OCI-LY3 (cell line): ENCODE measurements around the gene ROR1.

Experiments
- EZH2phosphoT487 ChIP-seq: fragments of 200-600 bp; shearing (Covaris generic); IDR thresholded peaks from 2 replicates; pipeline ENCODE4 v1.6.1; 2018; ENCODE audit warnings: antibody characterized with exemption, mixed run types, low read depth
- TF ChIP-seq, protein P1 (sequence below): fragments of 200-600, 300-600 bp; sonication (generic); IDR thresholded peaks from 2 replicates; pipeline ENCODE4 v1.5.1; 2014; ENCODE audit warnings: antibody characterized with exemption, low read length, low read depth

DNA sequence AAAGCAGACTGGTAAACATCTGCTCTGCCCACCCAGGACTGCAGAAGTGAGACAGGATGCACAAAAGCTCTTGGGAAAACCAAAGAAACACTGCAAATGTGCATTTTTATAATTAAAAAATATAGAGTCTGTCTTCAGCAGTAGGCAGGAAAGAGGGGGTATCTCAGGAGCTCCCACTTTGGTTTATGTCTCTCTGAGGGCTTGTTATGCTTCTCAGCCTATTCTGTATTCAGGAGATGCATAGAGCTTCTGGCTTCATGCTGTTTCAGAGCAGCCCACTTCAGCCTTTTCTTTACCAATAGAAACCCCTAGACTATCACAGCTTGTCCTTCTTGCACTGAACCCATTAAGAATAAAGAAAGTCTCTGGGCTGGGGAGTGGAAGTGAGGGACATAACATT lies 148.0 kb downstream of the ROR1 start:
- TF ChIP-seq, protein P1, sequence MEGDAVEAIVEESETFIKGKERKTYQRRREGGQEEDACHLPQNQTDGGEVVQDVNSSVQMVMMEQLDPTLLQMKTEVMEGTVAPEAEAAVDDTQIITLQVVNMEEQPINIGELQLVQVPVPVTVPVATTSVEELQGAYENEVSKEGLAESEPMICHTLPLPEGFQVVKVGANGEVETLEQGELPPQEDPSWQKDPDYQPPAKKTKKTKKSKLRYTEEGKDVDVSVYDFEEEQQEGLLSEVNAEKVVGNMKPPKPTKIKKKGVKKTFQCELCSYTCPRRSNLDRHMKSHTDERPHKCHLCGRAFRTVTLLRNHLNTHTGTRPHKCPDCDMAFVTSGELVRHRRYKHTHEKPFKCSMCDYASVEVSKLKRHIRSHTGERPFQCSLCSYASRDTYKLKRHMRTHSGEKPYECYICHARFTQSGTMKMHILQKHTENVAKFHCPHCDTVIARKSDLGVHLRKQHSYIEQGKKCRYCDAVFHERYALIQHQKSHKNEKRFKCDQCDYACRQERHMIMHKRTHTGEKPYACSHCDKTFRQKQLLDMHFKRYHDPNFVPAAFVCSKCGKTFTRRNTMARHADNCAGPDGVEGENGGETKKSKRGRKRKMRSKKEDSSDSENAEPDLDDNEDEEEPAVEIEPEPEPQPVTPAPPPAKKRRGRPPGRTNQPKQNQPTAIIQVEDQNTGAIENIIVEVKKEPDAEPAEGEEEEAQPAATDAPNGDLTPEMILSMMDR: no peak
- no peak for TF ChIP-seq EZH2phosphoT487
